ENCODE results near the gene FAR2.

FAR2 gene

DNA sequence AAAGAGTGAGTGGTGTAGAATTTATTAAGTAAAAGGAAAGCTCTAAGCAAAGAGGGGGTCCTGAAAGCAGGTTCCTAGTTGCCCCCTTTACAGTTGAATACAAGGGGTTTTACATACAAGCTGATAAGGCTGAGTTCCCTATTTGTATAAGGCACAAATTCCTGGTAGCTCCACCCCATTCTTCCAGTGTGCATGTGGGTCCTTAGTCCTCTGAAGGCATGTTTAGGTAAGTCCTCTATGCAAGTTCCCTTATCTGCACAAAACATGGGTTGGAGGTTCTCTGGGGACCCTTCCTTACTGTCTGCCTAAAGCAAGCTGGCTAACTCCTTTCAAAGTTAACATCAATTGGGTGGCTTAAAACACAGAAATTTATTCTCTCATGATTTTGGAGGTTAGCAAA is 2.9 kb upstream of the FAR2 start:
- Histone ChIP-seq H3K79me2 (ENCODE audit: insufficient read depth, low read length) (no peaks in the 10 kb centered on the region), H3K9me2 (replicated peaks; ENCODE audit: insufficient read depth, low read length) (no peaks in the 10 kb centered on the region), H3K9ac (ENCODE audit: low read length) (no peak overlapping the region), H2AFZ (ENCODE audit: low read depth, low read length, severe bottlenecking) (no peak overlapping the region), H3K27me3 (ENCODE audit: low read length) (no peaks in the 10 kb centered on the region), H3K4me3 (ENCODE audit: insufficient read depth, low read length, poor library complexity, severe bottlenecking) (no peak overlapping the region), H3K36me3 (ENCODE audit: low read length) (no peaks in the 10 kb centered on the region), H3K9me3 (ENCODE audit: insufficient read depth, low read length) (no peaks in the 10 kb centered on the region), H3K4me2 (ENCODE audit: low read depth, low read length, poor library complexity, severe bottlenecking) (no peak overlapping the region), H3K27ac (ENCODE audit: low read depth, low read length) (no peak overlapping the region), H3F3A (ENCODE audit: insufficient read depth) (no peaks in the 10 kb centered on the region), H4K20me1 (ENCODE audit: low read depth, low read length) (no peaks in the 10 kb centered on the region)
- TF ChIP-seq EZH2phosphoT487 (conservative IDR thresholded peaks at IDR 0.05; ENCODE audit: low read length), result no peak
- TF ChIP-seq, protein P1, sequence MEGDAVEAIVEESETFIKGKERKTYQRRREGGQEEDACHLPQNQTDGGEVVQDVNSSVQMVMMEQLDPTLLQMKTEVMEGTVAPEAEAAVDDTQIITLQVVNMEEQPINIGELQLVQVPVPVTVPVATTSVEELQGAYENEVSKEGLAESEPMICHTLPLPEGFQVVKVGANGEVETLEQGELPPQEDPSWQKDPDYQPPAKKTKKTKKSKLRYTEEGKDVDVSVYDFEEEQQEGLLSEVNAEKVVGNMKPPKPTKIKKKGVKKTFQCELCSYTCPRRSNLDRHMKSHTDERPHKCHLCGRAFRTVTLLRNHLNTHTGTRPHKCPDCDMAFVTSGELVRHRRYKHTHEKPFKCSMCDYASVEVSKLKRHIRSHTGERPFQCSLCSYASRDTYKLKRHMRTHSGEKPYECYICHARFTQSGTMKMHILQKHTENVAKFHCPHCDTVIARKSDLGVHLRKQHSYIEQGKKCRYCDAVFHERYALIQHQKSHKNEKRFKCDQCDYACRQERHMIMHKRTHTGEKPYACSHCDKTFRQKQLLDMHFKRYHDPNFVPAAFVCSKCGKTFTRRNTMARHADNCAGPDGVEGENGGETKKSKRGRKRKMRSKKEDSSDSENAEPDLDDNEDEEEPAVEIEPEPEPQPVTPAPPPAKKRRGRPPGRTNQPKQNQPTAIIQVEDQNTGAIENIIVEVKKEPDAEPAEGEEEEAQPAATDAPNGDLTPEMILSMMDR (IDR thresholded peaks at IDR 0.05; ENCODE audit: insufficient read depth, low read length, poor library complexity, severe bottlenecking), result no peak

DNA sequence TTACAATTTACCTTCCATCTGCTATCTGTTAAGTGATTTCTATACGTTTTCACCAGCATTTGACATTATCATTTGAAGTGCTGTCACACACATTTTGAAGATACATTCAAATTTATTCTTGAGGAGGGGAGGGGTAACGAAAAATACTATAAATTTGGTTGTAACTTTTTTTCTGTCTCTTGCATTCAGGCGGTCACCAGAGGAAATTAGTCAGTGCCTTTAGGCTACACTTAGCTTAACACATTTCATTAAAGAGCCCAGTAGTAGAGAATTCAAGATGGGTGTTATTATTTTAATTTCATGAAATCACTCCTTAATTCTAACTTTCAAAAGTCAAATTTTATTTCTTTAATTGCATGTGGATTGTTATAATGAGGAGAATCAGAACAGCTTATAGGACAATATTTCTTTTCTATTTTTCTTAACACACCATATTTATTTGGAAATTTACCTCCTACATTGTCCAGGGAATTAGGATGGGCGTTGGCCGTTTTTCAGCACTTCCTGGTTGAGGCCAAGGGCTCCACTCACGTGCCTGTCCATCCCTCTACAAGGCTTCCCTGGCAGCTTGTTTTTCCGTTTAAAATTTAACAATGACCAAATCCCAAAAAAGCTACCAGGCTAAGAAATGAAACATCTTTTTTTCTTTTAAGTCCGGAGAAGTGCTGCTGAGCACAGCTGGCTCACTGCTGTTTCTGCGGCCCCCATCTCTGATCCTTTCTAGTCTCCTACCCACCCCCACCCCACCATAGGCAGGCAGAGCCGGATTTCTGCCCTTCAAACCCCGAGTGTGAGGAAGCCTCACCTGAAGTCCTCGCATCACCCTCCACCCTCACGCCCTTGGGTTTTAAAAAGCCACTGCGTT is 1.1 kb upstream of the FAR2 start:
- H3F3A ChIP-seq (ENCODE audit: insufficient read depth), result no peaks in the 10 kb centered on the region

DNA sequence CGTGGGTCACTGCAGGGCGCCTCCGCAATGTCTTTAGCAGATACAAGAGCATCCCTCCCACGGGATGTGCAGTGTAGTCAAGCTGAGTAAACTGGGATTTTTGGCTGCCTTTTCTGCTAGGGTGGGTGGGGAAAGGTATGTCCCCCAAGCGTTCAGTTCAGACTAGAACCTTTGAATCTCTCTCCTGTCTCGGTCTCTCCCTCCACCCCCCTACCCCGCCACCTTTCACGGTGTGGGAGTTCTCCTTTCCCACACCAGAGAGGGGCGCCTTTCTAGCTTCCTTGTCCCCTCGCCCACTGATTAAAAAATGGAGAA is 525 bp upstream of the FAR2 start:
- Histone ChIP-seq H2AFZ (ENCODE audit: low read depth, low read length, severe bottlenecking) (no peak overlapping the region), H3K4me3 (ENCODE audit: insufficient read depth, low read length, poor library complexity, severe bottlenecking) (no peak overlapping the region)
- TF ChIP-seq EZH2phosphoT487 (conservative IDR thresholded peaks at IDR 0.05; ENCODE audit: low read length), result no peak
- TF ChIP-seq, protein P1 (IDR thresholded peaks at IDR 0.05; ENCODE audit: insufficient read depth, low read length, poor library complexity, severe bottlenecking), result no peak

More for the DNA sequence above, 1.1 kb upstream of the FAR2 start:
- H3K27ac ChIP-seq (ENCODE audit: low read depth, low read length), result no peak overlapping the region
- no peaks in the 10 kb centered on the region for H4K20me1 ChIP-seq (ENCODE audit: low read depth, low read length)
- H3K9ac ChIP-seq (ENCODE audit: low read length), result no peak overlapping the region
- no peaks in the 10 kb centered on the region for H3K79me2 ChIP-seq (ENCODE audit: insufficient read depth, low read length)
- no peaks in the 10 kb centered on the region for H3K36me3 ChIP-seq (ENCODE audit: low read length)
- no peaks in the 10 kb centered on the region for H3K9me2 ChIP-seq (replicated peaks; ENCODE audit: insufficient read depth, low read length)
- H3K4me3 ChIP-seq (ENCODE audit: insufficient read depth, low read length, poor library complexity, severe bottlenecking), result no peak overlapping the region
- no peaks in the 10 kb centered on the region for H3K27me3 ChIP-seq (ENCODE audit: low read length)
- no peak overlapping the region for H2AFZ ChIP-seq (ENCODE audit: low read depth, low read length, severe bottlenecking)
- H3K9me3 ChIP-seq (ENCODE audit: insufficient read depth, low read length), result no peaks in the 10 kb centered on the region
- TF ChIP-seq EZH2phosphoT487 (conservative IDR thresholded peaks at IDR 0.05; ENCODE audit: low read length), result no peak
- TF ChIP-seq, protein P1 (IDR thresholded peaks at IDR 0.05; ENCODE audit: insufficient read depth, low read length, poor library complexity, severe bottlenecking), result no peak
- H3K4me2 ChIP-seq (ENCODE audit: low read depth, low read length, poor library complexity, severe bottlenecking), result no peak overlapping the region

More for the DNA sequence above, 525 bp upstream of the FAR2 start:
- H3K9me2 ChIP-seq (replicated peaks; ENCODE audit: insufficient read depth, low read length), result no peaks in the 10 kb centered on the region
- H3K79me2 ChIP-seq (ENCODE audit: insufficient read depth, low read length), result no peaks in the 10 kb centered on the region
- H3K9ac ChIP-seq (ENCODE audit: low read length), result no peak overlapping the region
- no peaks in the 10 kb centered on the region for H3F3A ChIP-seq (ENCODE audit: insufficient read depth)
- H3K36me3 ChIP-seq (ENCODE audit: low read length), result no peaks in the 10 kb centered on the region
- no peaks in the 10 kb centered on the region for H3K9me3 ChIP-seq (ENCODE audit: insufficient read depth, low read length)
- H3K27me3 ChIP-seq (ENCODE audit: low read length), result no peaks in the 10 kb centered on the region
- H4K20me1 ChIP-seq (ENCODE audit: low read depth, low read length), result no peaks in the 10 kb centered on the region
- no peak overlapping the region for H3K27ac ChIP-seq (ENCODE audit: low read depth, low read length)
- H3K4me2 ChIP-seq (ENCODE audit: low read depth, low read length, poor library complexity, severe bottlenecking), result no peak overlapping the region

All from SU-DHL-6 (cell line).